Cardiac fibroblast (primary cell): ENCODE data around the gene IST1.

ENCODE experiments used
- DNase-seq, 2 donors: peaks; one replicate each; pipeline versions ENCODE4 v3.0.0 to v3.0.0-alpha.2; 2010; ENCODE audit warnings: low read depth in 2 of 2
- H3K4me3 ChIP-seq, 2 donors: replicated peaks in 1 of 2; 1 replicate in 1 of 2; 2 replicates in 1 of 2; pipeline ENCODE4 v1.5.1; 2011; ENCODE audit warnings: low read depth in 2 of 2, low read length in 2 of 2, mild to moderate bottlenecking in 2 of 2, moderate library complexity in 1 of 2
- CTCF ChIP-seq: IDR thresholded peaks from one replicate; pipeline ENCODE4 v1.5.1; 2011; ENCODE audit warnings: low read depth, mild to moderate bottlenecking, low read length, inconsistent platforms

Gene IST1

GRCh38 chr16:71966932-71967331 is 71.6 kb downstream of the IST1 start:
- no peak for DNase-seq
- TF ChIP-seq CTCF, result no peak
- H3K4me3 ChIP-seq, result no peak overlapping the region

DNA sequence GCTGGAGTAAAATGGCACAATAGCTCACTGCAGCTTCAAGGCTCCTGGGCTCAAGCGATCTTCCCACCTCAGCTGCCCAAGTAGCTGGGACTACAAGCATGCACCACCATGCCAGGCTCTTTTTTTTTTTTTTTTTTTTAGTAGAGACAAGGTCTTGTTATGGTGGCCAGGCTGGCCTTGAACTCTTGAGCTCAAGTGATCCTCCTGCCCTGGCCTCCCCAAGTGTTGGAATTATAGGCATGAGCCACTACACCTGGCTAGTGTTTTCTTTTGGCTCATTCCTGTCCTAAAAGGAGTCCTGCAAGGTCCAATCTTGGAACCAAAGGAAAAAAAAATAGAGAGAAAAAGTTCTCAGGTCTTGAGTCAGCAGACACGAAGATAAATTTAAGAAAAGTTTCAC is 74.0 kb downstream of the IST1 start:
- H3K4me3 ChIP-seq, result no peak overlapping the region
- TF ChIP-seq CTCF, result no peak
- no peak for DNase-seq

DNA sequence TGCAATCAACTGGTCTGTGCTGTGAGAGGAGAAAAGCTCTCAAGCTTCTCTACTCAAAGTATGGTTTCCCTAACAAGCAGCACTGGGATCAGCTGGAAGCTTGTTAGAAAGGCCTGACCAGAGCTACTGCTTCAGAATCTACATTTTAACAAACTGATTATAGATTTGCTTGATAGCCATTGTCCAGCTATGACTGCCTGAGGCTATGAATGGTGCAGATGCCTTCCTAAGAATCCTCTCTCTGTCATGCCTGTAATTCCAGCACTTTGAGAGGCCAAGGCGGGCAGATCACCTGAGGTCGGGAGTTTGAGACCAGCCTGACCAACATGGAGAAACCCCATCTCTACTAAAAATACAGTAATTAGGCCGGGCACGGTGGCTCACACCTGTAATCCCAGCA is 76.2 kb downstream of the IST1 start:
- H3K4me3 ChIP-seq, result no peak overlapping the region
- TF ChIP-seq CTCF, result no peak
- DNase-seq, result no peak

DNA sequence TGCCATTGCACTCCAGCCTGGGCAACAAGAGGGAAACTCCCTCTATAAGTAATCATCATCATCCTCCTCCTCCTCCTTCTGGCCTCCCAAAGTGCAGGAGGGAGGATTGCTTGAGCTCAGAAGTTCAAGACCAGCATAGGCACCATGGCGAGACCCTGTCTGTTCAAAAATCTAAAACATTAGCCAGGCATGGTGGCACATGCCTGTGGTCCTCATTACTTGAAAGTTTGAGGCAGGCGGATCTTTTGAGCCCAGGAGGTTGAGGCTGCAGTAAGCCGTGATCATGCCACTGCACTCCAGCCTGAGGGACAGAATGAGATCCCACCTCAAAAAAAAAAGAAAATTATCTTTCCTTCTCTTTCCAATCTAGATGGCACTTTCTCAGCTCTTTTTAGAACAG is 77.0 kb downstream of the IST1 start:
- H3K4me3 ChIP-seq, result no peak overlapping the region
- TF ChIP-seq CTCF, result no peak
- DNase-seq, result no peak

DNA sequence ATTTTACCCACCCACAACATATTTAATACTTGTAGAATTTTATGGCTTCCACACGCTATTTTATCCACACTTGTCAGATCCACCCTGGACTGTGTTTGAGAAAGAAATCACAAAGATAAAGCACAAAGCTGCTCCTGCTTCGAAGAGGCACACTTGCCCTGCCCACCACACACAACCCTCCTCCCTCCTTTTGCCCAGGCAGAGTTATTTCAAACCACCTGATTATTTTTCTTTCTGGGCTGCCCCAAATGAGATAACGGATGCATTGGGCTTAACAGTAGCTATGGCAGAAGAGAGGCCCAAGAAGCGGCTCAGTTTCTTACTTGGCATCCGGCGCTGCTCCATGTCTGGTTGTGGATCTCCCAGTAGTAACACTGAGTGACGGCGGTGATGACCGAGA is 77.7 kb downstream of the IST1 start:
- TF ChIP-seq CTCF, result no peak
- no peak for DNase-seq
- no peak overlapping the region for H3K4me3 ChIP-seq

- DNase-seq, result no peak
- no peak overlapping the region for H3K4me3 ChIP-seq
- no peak for TF ChIP-seq CTCF
Measured at GRCh38 chr16:71974068-71974818, 78.9 kb downstream of the IST1 start.
